Hematopoietic multipotent progenitor cell treated with erythropoietin and hydrocortisone succinate and interleukin-3 and kit ligand, for 15 days (in vitro differentiated cells): ENCODE measurements around the gene FRMD4A.

Experiments used
- DNase-seq: peaks from one replicate; pipeline ENCODE4 v3.0.0-alpha.2; 2015; ENCODE audit warnings: low spot score

FRMD4A gene

GRCh38 chr10:14186245-14186644 is 144.5 kb downstream of the FRMD4A start:
- no peak for DNase-seq

- DNase-seq, result no peak
Observed at GRCh38 chr10:14185316-14186045, 145.2 kb downstream of the FRMD4A start.

- DNase-seq, result no peak
Observed at GRCh38 chr10:14184841-14185315, 145.8 kb downstream of the FRMD4A start.

- DNase-seq, result no peak
Observed at GRCh38 chr10:14182781-14183180, 147.9 kb downstream of the FRMD4A start.

- DNase-seq, result no peak
Observed at GRCh38 chr10:14181567-14181936, 149.2 kb downstream of the FRMD4A start.

GRCh38 chr10:14180911-14181566 is 149.7 kb downstream of the FRMD4A start:
- DNase-seq, result no peak

- no peak for DNase-seq
Observed at GRCh38 chr10:14179251-14179650, 151.5 kb downstream of the FRMD4A start.

- DNase-seq, result no peak
Observed at GRCh38 chr10:14173706-14174594, 156.8 kb downstream of the FRMD4A start.

- no peak for DNase-seq
Observed at GRCh38 chr10:14173391-14173705, 157.4 kb downstream of the FRMD4A start.

- DNase-seq, result no peak
Observed at GRCh38 chr10:14172336-14172950, 158.3 kb downstream of the FRMD4A start.

- DNase-seq, result no peak
Observed at GRCh38 chr10:14171336-14171735, 159.4 kb downstream of the FRMD4A start.

- DNase-seq, result no peak
Observed at GRCh38 chr10:14163377-14164086, 167.2 kb downstream of the FRMD4A start.

- no peak for DNase-seq
Observed at GRCh38 chr10:14162629-14163344, 167.9 kb downstream of the FRMD4A start.

GRCh38 chr10:14162061-14162460 is 168.7 kb downstream of the FRMD4A start:
- DNase-seq, result no peak

- DNase-seq, result no peak
Observed at GRCh38 chr10:14160299-14160698, 170.4 kb downstream of the FRMD4A start.

GRCh38 chr10:14158575-14158974 is 172.1 kb downstream of the FRMD4A start:
- DNase-seq, result no peak

GRCh38 chr10:14156104-14156503 is 174.6 kb downstream of the FRMD4A start:
- no peak for DNase-seq

- no peak for DNase-seq
Observed at GRCh38 chr10:14153570-14154055, 177.1 kb downstream of the FRMD4A start.

- DNase-seq, result no peak
Observed at GRCh38 chr10:14151571-14151970, 179.2 kb downstream of the FRMD4A start.

GRCh38 chr10:14150526-14150925 is 180.2 kb downstream of the FRMD4A start:
- no peak for DNase-seq

- DNase-seq, result no peak
Observed at GRCh38 chr10:14146501-14146900, 184.2 kb downstream of the FRMD4A start.
